HepG2 (cell line): ENCODE measurements around the gene TTC23. TPM values are rescaled to one million over a fixed set of nuclear protein-coding genes. Genes with fewer than 3 reads are reported as not detected.

Experiments
- AHDC1 ChIP-seq: sonication (generic); formaldehyde crosslinking; IDR thresholded peaks from 2 replicates; pipeline ENCODE4 v1.5.1; 2020; ENCODE audit warnings: mild to moderate bottlenecking, missing genetic modification reagents, borderline replicate concordance
- AKNA ChIP-seq: sonication (generic); formaldehyde crosslinking; IDR thresholded peaks from 2 replicates; pipeline ENCODE4 v1.4.0; 2020; ENCODE audit warnings: missing genetic modification reagents, borderline replicate concordance
- CBX1 ChIP-seq: IDR thresholded peaks from one replicate; pipeline ENCODE4 v1.6.1; 2016; ENCODE audit warnings: antibody characterized with exemption, low read depth
- CEBPG ChIP-seq: IDR thresholded peaks from 2 replicates; pipeline ENCODE4 v1.6.1; 2016
- FOXM1 ChIP-seq: sonication (generic); formaldehyde crosslinking; IDR thresholded peaks from 2 replicates; pipeline ENCODE4 v1.5.0; 2020; ENCODE audit warnings: missing genetic modification reagents
- JUND ChIP-seq: sonication (generic); formaldehyde crosslinking; IDR thresholded peaks from 2 replicates; pipeline ENCODE4 v1.8.0; 2022; ENCODE audit warnings: mild to moderate bottlenecking, missing genetic modification reagents
- MXI1 ChIP-seq: IDR thresholded peaks from 3 replicates; pipeline ENCODE4 v1.6.1; 2012; ENCODE audit warnings: low read depth, low read length, inconsistent platforms, borderline replicate concordance
- RARA ChIP-seq: IDR thresholded peaks from 2 replicates; pipeline ENCODE4 v1.6.1; 2016; ENCODE audit warnings: missing genetic modification reagents, missing compliant biosample characterization
- RBM22 ChIP-seq: fragments of 200-400 bp; formaldehyde crosslinking; optimal IDR thresholded peaks from 2 replicates; pipeline ENCODE3; 2017; ENCODE audit warnings: mild to moderate bottlenecking, low read length, moderate library complexity
- RCOR2 ChIP-seq: IDR thresholded peaks from 2 replicates; pipeline ENCODE4 v1.6.1; 2016; ENCODE audit warnings: missing biosample characterization, missing genetic modification reagents
- RFX1 ChIP-seq: fragments of 450-650 bp; IDR thresholded peaks from 2 replicates; pipeline ENCODE4 v1.6.1; 2017
- SNAI1 ChIP-seq: sonication (generic); formaldehyde crosslinking; IDR thresholded peaks from 2 replicates; pipeline ENCODE4 v1.5.0; 2020; ENCODE audit warnings: mild to moderate bottlenecking, missing genetic modification reagents, borderline replicate concordance
- TAF1 ChIP-seq: sonication (generic); formaldehyde crosslinking; IDR thresholded peaks from 2 replicates; pipeline ENCODE4 v1.4.0; 2020; ENCODE audit warnings: missing genetic modification reagents
- TEAD2 ChIP-seq: sonication (generic); formaldehyde crosslinking; IDR thresholded peaks from 2 replicates; pipeline ENCODE4 v1.9.0; 2021; ENCODE audit warnings: missing genetic modification reagents
- TP53 ChIP-seq: sonication (generic); formaldehyde crosslinking; conservative IDR thresholded peaks from 2 replicates; pipeline ENCODE4 v1.4.0; 2020; ENCODE audit warnings: missing genetic modification reagents
- ZFAT ChIP-seq: sonication (generic); formaldehyde crosslinking; conservative IDR thresholded peaks from 2 replicates; pipeline ENCODE4 v1.8.1; 2023; ENCODE audit warnings: missing genetic modification reagents, inconsistent platforms
- ZNF431 ChIP-seq: sonication (generic); formaldehyde crosslinking; IDR thresholded peaks from 2 replicates; pipeline ENCODE4 v1.9.0; 2022; ENCODE audit warnings: missing genetic modification reagents, low read depth, mild to moderate bottlenecking, borderline replicate concordance
- ZNF512 ChIP-seq: sonication (generic); formaldehyde crosslinking; IDR thresholded peaks from 2 replicates; pipeline ENCODE4 v1.4.0; 2020; ENCODE audit warnings: mild to moderate bottlenecking, missing genetic modification reagents
- ZNF563 ChIP-seq: sonication (generic); formaldehyde crosslinking; IDR thresholded peaks from 2 replicates; pipeline ENCODE4 v1.8.0; 2022; ENCODE audit warnings: mild to moderate bottlenecking, moderate library complexity, missing genetic modification reagents
- polyA plus RNA-seq, 8 experiments: library from polyadenylated mRNA; depleted of rRNA in 3 of 8; stranded (reverse) in 7 of 8; unstranded in 1 of 8; fragments of >200 nt; fragmentation: Illumina TruSeq in 4 of 8; extraction: Trizol in 4 of 8; gene quantifications; 2 replicates each; pipeline versions ENCODE4 v1.2.1 to v1.2.3, GENCODE V29; 2011 to 2016; ENCODE audit warnings: low read depth in 4 of 8, missing spikeins in 1 of 8, mixed read lengths in 1 of 8; ENCODE audit not compliant: insufficient read depth in 1 of 8
- total RNA-seq, 5 experiments: library from RNA; depleted of rRNA; stranded (reverse); fragments of >200 nt; fragmentation: Illumina TruSeq; extraction: Trizol; gene quantifications; 2 replicates each; pipeline ENCODE4 v1.2.3, GENCODE V29; 2016; ENCODE audit warnings: low read depth in 1 of 5

Gene TTC23
- total and polyA plus RNA-seq, 2 of the 13 experiments (the other 11 are each of a cell fraction or from before 2014, with no cell fraction given), result 1.6 to 11.7 TPM

GRCh38 chr15:99104788-99105513 lies 144.4 kb downstream of the TTC23 start, which contains the start of gene SYNM (continued):
- TF ChIP-seq ZNF512 (CRISPR knock-in tag) (no peak), ZNF431 (0 out of 2 replicates have a peak, but pooled peaks have one; percentile 43), ZFAT (peak; percentile 58; the same call in 1 of the 2 replicates), JUND (CRISPR knock-in tag) (0 out of 2 replicates have a peak, but pooled peaks have one; percentile 38), ZNF563 (CRISPR knock-in tag) (peak; percentile 71; the same call in 1 of the 2 replicates), SNAI1 (no peak), CBX1 (peak; percentile 36), AKNA (CRISPR knock-in tag) (no peak), RARA (no peak), AHDC1 (no peak), TEAD2 (CRISPR knock-in tag) (no peak), CEBPG (CRISPR knock-in tag) (no peak), RCOR2 (CRISPR knock-in tag) (no peak), FOXM1 (no peak), TP53 (CRISPR knock-in tag) (no peak), RFX1 (no peak), MXI1 (peak; percentile 63; the same call in 1 of the 3 replicates), RBM22 (no peak), TAF1 (CRISPR knock-in tag) (peak; percentile 84)
